ENCODE measurements around the gene QKI. TPM values are rescaled to one million over a fixed set of nuclear protein-coding genes. Genes with fewer than 3 reads are reported as not detected.

The QKI gene
- total RNA-seq, 4 donors from 2014 or later: 229 to 300 (median 263) TPM

GRCh38 chr6:163483107-163483506 lies 68.6 kb downstream of the QKI start:
- TF ChIP-seq, protein P1, sequence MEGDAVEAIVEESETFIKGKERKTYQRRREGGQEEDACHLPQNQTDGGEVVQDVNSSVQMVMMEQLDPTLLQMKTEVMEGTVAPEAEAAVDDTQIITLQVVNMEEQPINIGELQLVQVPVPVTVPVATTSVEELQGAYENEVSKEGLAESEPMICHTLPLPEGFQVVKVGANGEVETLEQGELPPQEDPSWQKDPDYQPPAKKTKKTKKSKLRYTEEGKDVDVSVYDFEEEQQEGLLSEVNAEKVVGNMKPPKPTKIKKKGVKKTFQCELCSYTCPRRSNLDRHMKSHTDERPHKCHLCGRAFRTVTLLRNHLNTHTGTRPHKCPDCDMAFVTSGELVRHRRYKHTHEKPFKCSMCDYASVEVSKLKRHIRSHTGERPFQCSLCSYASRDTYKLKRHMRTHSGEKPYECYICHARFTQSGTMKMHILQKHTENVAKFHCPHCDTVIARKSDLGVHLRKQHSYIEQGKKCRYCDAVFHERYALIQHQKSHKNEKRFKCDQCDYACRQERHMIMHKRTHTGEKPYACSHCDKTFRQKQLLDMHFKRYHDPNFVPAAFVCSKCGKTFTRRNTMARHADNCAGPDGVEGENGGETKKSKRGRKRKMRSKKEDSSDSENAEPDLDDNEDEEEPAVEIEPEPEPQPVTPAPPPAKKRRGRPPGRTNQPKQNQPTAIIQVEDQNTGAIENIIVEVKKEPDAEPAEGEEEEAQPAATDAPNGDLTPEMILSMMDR (IDR thresholded peaks at IDR 0.05): no peak
- DNase-seq (ENCODE audit: low spot score): no peak
- no peak for ATAC-seq (ENCODE audit: low FRiP score)

DNA sequence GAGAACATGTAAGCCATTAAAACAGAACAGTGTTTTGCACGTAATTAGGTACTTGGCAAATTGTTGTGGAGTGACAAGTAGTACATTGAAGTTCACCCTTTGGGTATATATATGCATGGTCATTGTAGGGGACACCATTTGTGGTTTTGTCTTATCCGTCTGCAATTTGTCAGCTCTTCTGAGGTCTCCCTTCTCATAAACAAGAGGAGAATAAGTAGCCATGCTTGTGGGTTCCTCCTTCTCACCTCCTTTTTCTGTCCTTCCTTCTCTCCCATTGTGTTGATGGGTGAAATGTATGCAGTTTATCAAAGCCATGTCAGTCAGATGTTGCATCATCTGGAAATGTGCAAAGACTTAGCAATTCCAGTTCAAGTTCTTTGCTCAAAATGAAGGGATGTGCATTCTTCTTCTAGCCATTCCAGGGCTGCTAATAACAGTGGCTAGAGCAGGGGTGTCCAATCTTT lies 70.9 kb downstream of the QKI start:
- DNase-seq (ENCODE audit: low spot score) (no peak), ATAC-seq (ENCODE audit: low FRiP score) (no peak)
- TF ChIP-seq, protein P1 (IDR thresholded peaks at IDR 0.05): no peak

DNA sequence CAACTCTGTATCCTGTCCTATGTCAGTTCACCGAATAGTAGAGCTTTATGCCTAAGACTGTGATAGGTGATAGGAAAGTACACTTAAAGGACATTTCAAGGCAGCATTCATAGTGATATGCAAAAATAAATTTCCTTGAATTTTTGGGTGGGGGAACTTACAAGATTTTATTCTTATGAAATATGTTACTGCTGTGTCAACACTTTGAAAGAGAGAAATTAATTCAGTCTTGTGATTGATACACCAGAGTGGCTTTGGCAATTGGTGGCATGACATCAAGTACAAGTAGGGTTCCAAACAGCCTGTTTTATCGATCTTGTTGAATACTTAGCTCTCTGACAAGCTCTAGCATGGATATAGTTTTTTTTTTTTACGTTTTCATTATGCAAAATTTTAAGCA lies 72.3 kb downstream of the QKI start:
- ATAC-seq (ENCODE audit: low FRiP score): no peak
- DNase-seq (ENCODE audit: low spot score): no peak
- TF ChIP-seq, protein P1 (IDR thresholded peaks at IDR 0.05): no peak

- TF ChIP-seq, protein P1 (IDR thresholded peaks at IDR 0.05): no peak
- ATAC-seq (ENCODE audit: low FRiP score) (no peak), DNase-seq (ENCODE audit: low spot score) (no peak)
Observed at GRCh38 chr6:163487606-163488005, 73.1 kb downstream of the QKI start.

DNA sequence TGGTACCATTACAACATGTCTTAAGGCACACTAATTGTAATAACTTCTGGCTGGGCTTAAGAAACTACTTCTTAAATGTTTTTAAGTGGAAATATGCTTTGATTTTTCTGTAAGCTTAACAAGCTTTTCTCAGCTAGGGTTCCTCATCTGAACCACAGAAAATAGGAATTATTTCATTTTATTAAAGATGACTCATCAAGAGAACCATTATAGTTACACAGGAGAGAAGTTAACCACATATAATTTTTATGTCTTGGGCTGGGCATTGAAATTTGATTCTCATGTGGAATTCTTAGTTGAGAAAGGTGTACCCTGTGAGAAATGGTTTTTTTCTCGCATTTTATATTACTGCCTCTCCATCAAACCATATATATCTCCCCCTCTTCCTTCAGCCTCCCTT lies 75.1 kb downstream of the QKI start:
- no peak for DNase-seq (ENCODE audit: low spot score)

DNA sequence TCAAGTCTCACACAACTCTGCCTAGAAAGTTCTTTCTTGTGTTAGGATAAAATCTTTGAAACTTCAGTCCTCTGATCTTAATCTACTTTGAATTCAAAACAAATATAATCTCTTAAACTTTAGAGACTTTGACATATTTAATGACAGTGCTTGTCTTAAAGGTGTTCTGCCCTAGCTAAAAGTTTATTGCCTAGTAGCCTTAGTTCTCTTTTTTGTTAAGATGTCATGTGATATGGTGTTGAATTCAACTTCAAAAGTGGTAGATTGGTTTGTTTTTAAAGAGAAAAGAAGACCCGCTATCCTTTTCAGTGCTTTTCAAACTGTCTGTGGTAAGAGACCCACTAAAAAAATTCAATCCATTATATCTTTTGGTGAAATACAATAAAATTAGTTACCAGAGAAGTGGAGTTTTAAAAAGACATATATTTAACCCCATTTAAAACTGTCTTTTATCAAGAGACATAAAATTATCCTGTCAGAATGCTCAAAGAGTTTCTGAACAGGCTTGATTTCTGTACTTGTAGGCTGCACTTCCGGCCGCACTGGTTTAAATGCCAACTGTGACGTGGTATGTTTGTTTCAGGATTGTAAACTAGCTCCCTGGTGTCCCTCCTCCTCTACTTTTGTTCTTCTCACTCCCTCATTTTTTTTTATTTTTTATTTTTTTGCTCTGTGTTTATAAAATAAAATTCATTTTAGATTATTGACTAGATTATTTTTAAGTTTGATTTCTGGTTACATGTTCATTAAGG lies 76.5 kb downstream of the QKI start:
- no peak for DNase-seq (ENCODE audit: low spot score)
- ATAC-seq (ENCODE audit: low FRiP score): no peak
- TF ChIP-seq, protein P1 (IDR thresholded peaks at IDR 0.05): no peak

More for the DNA sequence above, 75.1 kb downstream of the QKI start:
- no peak for ATAC-seq (ENCODE audit: low FRiP score)
- TF ChIP-seq, protein P1 (IDR thresholded peaks at IDR 0.05): no peak

- no peak for DNase-seq (ENCODE audit: low spot score)
- ATAC-seq (ENCODE audit: low FRiP score): no peak
- TF ChIP-seq, protein P1 (IDR thresholded peaks at IDR 0.05): no peak
Observed at GRCh38 chr6:163491737-163492300, 77.3 kb downstream of the QKI start.
